KG1 (cell line): Measurements from ENCODE around the gene BACE2.

Experiments
- DNase-seq: peaks from one replicate; lab custom pipeline; 2025; lab: John Stamatoyannopoulos, UW

Gene BACE2

DNA sequence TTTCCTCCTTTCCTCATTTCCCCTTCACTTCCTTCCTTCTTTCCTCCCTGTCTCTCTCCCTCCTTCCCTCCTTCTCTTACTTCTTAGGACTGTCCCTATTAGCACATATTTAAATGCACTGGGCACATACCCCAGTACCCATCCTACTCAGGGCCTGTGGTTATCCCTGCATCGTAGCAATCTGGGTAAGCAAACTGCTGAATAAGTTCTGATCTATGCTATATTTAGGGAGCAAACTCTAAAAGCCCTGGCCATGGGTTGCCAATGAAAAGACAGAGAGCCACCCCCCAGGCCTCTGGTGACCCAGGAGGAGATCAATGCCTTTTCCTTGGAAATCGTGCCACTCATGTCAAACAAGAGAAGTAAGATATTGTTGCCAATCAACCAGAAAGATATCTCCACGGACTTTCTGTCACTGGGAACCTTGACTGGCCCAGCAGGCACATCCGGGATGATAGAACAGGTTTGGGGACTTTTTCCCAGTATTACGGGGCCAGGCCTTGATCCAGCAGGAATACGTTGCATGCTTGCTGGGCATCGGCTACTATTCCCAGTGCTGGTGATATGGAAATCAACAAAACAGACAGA, 154.0 kb downstream of the BACE2 start:
- DNase-seq: no peak

GRCh38 chr21:41322496-41323382, 154.8 kb downstream of the BACE2 start:
- DNase-seq: no peak

DNA sequence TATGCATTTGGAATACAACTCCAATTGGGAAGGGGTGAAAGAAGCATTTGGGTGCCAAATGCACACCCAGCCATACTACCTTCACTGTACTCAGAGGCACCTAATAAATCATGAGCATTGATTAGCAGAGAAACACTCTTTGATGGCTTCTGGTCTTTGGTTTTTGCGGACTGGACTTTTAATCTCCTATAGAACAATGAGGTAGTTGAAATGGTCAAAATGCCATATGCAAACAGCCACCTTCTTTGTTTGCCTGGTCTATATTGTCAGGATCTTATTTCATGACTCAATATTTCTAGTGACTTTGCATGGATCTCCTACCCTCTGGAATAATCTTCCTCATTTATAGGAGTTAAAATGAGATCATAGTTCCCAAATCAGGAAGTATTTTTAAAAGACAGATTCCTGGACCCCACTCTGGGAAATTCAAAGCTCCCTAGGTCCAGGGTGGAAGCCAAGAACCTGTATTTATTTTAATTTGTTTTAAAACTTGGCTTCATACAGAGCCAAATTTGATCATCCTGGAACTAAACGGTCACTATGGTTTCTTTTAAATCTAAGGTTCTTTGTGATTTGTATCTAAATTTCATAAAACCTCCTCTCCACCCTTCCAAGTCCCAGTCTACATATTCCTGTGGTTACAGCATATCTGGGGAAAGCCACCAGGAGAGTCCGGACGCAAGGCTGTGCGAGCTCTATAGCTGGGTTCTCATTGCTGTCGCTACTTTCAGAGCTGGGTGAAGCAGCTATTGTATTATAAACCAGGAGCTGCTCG, 157.4 kb downstream of the BACE2 start:
- DNase-seq: no peak

GRCh38 chr21:41326414-41327080, 158.6 kb downstream of the BACE2 start:
- DNase-seq: no peak

GRCh38 chr21:41327753-41328152, 159.8 kb downstream of the BACE2 start:
- DNase-seq: no peak

DNA sequence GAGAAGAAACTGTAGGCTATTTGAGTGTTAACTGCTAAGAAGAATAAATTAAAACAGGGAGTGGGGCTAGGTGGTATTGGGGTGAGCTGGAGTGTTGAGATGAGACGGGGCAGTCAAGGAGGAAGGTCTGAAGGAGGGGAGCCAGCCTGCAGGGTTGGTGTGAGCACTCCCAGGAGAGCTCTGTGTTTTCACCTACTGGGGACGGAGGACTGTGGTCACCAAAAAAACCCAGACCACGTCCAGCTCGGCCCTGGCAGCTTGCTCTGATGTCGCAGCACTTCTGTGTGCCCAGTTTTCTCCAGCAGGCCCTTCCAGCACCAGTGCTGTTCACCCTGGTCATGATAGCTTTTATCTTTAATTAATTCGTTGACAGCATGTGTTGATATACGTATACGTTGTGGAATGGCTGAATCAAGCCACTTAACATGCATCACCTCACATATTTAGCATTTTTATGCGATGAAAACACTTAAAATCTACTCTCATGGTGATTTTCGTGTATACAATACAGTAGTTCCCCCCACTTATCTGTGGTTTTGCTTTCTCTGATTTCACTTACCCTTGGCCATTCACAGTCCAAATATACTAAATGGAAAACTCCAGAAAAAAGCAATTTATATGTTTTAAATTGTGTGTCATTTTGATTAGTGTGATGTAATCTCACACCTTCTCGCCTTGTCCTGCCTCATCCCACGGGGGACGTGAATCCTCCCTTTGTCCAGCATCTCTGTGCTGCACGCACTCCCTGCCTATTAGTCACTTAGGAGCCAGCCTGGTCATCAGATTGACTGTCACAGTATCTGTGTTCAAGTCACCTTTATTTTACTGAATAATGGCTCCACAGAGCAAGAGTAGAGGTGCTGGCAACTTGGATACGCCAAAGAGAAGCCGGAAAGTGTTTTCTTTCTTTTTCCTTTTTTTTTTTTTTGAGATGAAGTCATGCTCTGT, 161.0 kb downstream of the BACE2 start:
- DNase-seq: no peak
